Neural crest cell (in vitro differentiated cells): ENCODE measurements around the gene PRDM16. TPM values are rescaled to one million over a fixed set of nuclear protein-coding genes. Genes with fewer than 3 reads are reported as not detected.

Experiments
- DNase-seq: peaks from one replicate; pipeline ENCODE4 v3.0.0; 2021; ENCODE audit warnings: low read depth, mixed read lengths, low spot score
- H3K27ac Mint-ChIP-seq: one replicate; pipeline ENCODE4 v1.8.0; 2021; ENCODE audit warnings: mild to moderate bottlenecking, mixed read lengths; ENCODE audit not compliant: unreplicated experiment
- H3K27me3 Mint-ChIP-seq: 2 replicates; pipeline ENCODE4 v1.8.0; 2021; ENCODE audit warnings: low read depth, mild to moderate bottlenecking, mixed read lengths
- H3K36me3 Mint-ChIP-seq: 2 replicates; pipeline ENCODE4 v1.8.0; 2021; ENCODE audit warnings: low read depth, mild to moderate bottlenecking, mixed read lengths
- H3K4me1 Mint-ChIP-seq: 2 replicates; pipeline ENCODE4 v1.8.0; 2021; ENCODE audit warnings: mixed read lengths
- H3K4me3 Mint-ChIP-seq: one replicate; pipeline ENCODE4 v1.8.0; 2021; ENCODE audit warnings: mild to moderate bottlenecking, mixed read lengths
- H3K9me3 Mint-ChIP-seq: 2 replicates; pipeline ENCODE4 v1.8.0; 2021; ENCODE audit warnings: mixed read lengths
- total RNA-seq: library from RNA; stranded (reverse); gene quantifications from 2 replicates; pipeline ENCODE4 v1.2.1, GENCODE V29; 2021
- TF ChIP-seq, protein P1 (sequence below): fragments of 200-600 bp; sonication (generic); conservative IDR thresholded peaks from 2 replicates; pipeline ENCODE4 v1.5.0; 2021; ENCODE audit warnings: antibody characterized with exemption, mild to moderate bottlenecking

PRDM16 gene
- total RNA-seq, 1 donor from 2014 or later, result 11.7 TPM

GRCh38 chr1:3340548-3341235, 271.7 kb downstream of the PRDM16 start:
- Mint-ChIP-seq H3K27ac (no peak overlapping the region), H3K9me3 (peaks cover 13% of the 10 kb centered on the region)

DNA sequence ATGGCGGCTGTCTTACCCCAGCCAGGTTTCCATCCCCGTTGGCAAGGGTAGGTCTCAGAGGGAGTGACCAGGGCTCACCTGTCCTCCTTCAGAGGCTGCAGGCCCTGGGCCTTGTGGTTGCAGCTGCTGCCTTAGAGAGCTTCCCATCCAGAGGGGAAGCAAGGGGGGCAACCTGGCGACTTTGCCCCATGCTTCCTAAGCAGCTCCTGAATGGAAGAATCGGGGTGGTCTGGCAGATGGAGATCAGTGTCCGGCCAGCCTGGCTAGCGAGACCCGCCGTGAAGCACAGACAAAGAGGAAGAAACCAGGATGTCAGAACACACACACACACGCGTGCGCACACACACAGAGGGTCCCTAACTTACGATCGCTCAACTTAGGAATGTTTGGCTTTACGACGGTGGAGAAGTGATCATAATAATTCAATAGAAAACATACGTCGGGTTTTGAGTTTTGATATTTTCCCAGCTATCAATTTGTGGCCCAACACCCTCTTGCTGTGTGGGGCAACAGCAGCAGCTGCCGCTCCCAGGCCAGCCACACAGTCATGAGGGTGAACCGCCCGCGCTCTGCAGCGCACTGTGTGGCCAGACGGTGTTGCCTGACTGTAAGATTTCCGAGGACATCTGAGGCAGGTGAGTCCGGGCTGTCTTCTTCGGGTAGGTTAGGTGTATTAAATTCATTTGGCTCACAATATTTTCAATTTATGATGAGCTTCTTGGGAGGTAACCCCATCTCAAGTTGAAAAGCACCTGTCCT, 272.4 kb downstream of the PRDM16 start:
- DNase-seq, result no peak
- H3K27me3 Mint-ChIP-seq, result no peaks in the 10 kb centered on the region
- H3K9me3 Mint-ChIP-seq, result peaks cover 13% of the 10 kb centered on the region
- H3K4me1 Mint-ChIP-seq, result peaks cover 28% of the 10 kb centered on the region
- no peak overlapping the region for H3K27ac Mint-ChIP-seq
- TF ChIP-seq, protein P1, sequence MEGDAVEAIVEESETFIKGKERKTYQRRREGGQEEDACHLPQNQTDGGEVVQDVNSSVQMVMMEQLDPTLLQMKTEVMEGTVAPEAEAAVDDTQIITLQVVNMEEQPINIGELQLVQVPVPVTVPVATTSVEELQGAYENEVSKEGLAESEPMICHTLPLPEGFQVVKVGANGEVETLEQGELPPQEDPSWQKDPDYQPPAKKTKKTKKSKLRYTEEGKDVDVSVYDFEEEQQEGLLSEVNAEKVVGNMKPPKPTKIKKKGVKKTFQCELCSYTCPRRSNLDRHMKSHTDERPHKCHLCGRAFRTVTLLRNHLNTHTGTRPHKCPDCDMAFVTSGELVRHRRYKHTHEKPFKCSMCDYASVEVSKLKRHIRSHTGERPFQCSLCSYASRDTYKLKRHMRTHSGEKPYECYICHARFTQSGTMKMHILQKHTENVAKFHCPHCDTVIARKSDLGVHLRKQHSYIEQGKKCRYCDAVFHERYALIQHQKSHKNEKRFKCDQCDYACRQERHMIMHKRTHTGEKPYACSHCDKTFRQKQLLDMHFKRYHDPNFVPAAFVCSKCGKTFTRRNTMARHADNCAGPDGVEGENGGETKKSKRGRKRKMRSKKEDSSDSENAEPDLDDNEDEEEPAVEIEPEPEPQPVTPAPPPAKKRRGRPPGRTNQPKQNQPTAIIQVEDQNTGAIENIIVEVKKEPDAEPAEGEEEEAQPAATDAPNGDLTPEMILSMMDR, result no peak
- H3K36me3 Mint-ChIP-seq, result peaks cover 29% of the 10 kb centered on the region
- no peak overlapping the region for H3K4me3 Mint-ChIP-seq

More at GRCh38 chr1:3340548-3341235, 271.7 kb downstream of the PRDM16 start:
- H3K4me3 Mint-ChIP-seq, result no peak overlapping the region
- TF ChIP-seq, protein P1, result no peak
- no peaks in the 10 kb centered on the region for H3K27me3 Mint-ChIP-seq
- DNase-seq, result no peak
- peaks cover 29% of the 10 kb centered on the region for H3K36me3 Mint-ChIP-seq
- H3K4me1 Mint-ChIP-seq, result peaks cover 21% of the 10 kb centered on the region

- H3K27me3 Mint-ChIP-seq, result no peaks in the 10 kb centered on the region
- H3K9me3 Mint-ChIP-seq, result peaks cover 13% of the 10 kb centered on the region
- TF ChIP-seq, protein P1, result no peak
- peaks cover 29% of the 10 kb centered on the region for H3K36me3 Mint-ChIP-seq
- peak overlapping the region; percentile 31 for H3K4me3 Mint-ChIP-seq
- DNase-seq, result no peak
- H3K4me1 Mint-ChIP-seq, result peaks cover 26% of the 10 kb centered on the region
- no peak overlapping the region for H3K27ac Mint-ChIP-seq
These were observed 274.0 kb downstream of the PRDM16 start for GRCh38 chr1:3342960-3343359.

DNA sequence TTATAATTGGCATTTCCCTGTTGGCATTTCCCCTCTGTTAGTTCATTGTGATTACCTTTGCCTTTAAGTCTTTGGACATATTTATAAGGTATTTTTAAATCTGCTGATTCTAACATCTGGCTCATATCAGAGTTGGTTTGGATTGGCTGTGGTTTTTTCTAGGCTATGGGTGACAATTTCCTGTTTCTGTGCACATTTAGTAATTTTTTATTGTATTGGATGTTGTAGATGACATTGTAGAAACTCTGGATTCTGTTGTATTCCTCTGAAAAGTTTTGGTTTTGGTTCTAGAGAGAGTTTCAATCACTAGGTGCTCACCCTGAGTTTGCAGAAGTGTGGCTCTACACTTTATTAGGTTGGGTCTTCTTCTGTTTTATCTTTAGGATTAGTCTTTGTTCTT, 275.4 kb downstream of the PRDM16 start:
- no peak for DNase-seq
- Mint-ChIP-seq H3K9me3 (peaks cover 13% of the 10 kb centered on the region), H3K4me1 (peaks cover 26% of the 10 kb centered on the region), H3K27me3 (no peaks in the 10 kb centered on the region), H3K4me3 (peak overlapping the region; percentile 40), H3K27ac (no peak overlapping the region), H3K36me3 (peaks cover 29% of the 10 kb centered on the region)
- TF ChIP-seq, protein P1, result no peak

GRCh38 chr1:3345792-3346191, 276.8 kb downstream of the PRDM16 start:
- Mint-ChIP-seq H3K4me1 (peaks cover 31% of the 10 kb centered on the region), H3K27ac (no peak overlapping the region), H3K4me3 (peak overlapping the region; percentile 54), H3K9me3 (peaks cover 13% of the 10 kb centered on the region), H3K27me3 (peaks cover 6% of the 10 kb centered on the region), H3K36me3 (peaks cover 29% of the 10 kb centered on the region)
- no peak for DNase-seq
- TF ChIP-seq, protein P1, result no peak
